PC-3 (cell line): ENCODE results near the gene ARHGEF28. TPM values are rescaled to one million over a fixed set of nuclear protein-coding genes. Genes with fewer than 3 reads are reported as not detected.

ENCODE experiments used
- ATAC-seq: fragments of 200-7000 bp; cut with Tn5 transposase; 2 replicates; pipeline ENCODE4 v1.9.1; 2020; ENCODE audit warnings: mild to moderate bottlenecking, moderate library complexity
- BruUV-seq: library from RNA; stranded (reverse); fragments of 400-500 nt; replicated peaks from 2 replicates; lab custom pipeline; 2021; lab: Mats Ljungman, UMichigan
- CTCF ChIA-PET: fragments of 300-600 bp; sonication (Branson Sonifier 250); formaldehyde crosslinking; loops from one replicate; lab custom pipeline; 2022; ENCODE audit warnings: antibody characterized with exemption; lab: Charles Lee
- POLR2A ChIA-PET: fragments of 300-600 bp; sonication (Branson Sonifier 250); formaldehyde crosslinking; loops from one replicate; lab custom pipeline; 2022; ENCODE audit warnings: antibody characterized with exemption; ENCODE audit not compliant: unreplicated experiment; lab: Charles Lee
- DNase-seq: peaks from one replicate; pipeline ENCODE4 v3.0.0-alpha.2; 2015
- H2AFZ ChIP-seq: fragments of 300-600 bp; sonication (generic); 2 replicates; pipeline ENCODE4 v1.6.0; 2016; ENCODE audit warnings: antibody characterized with exemption, low read length
- H3F3A ChIP-seq: fragments of 300-600 bp; sonication (generic); one replicate; pipeline ENCODE4 v1.6.0; 2017; ENCODE audit warnings: antibody characterized with exemption, low read length, control low read depth, mild to moderate bottlenecking; ENCODE audit not compliant: unreplicated experiment
- H3K27ac ChIP-seq: fragments of 300-600 bp; sonication (generic); 2 replicates; pipeline ENCODE4 v1.5.1; 2016; ENCODE audit warnings: mild to moderate bottlenecking, low read length
- H3K27me3 ChIP-seq: fragments of 300-600 bp; sonication (generic); 2 replicates; pipeline ENCODE4 v1.6.1; 2016; ENCODE audit warnings: low read length, mixed read lengths
- H3K36me3 ChIP-seq: fragments of 300-600 bp; sonication (generic); 2 replicates; pipeline ENCODE4 v1.6.1; 2016; ENCODE audit warnings: low read depth, mixed run types, low read length, mixed read lengths
- H3K4me1 ChIP-seq: fragments of 300-600 bp; sonication (generic); 2 replicates; pipeline ENCODE4 v1.5.1; 2016; ENCODE audit warnings: low read length; ENCODE audit not compliant: insufficient read depth
- H3K4me2 ChIP-seq: fragments of 300-600 bp; sonication (generic); 2 replicates; pipeline ENCODE4 v1.6.0; 2016; ENCODE audit warnings: low read length
- H3K4me3 ChIP-seq: fragments of 300-600 bp; sonication (generic); 2 replicates; pipeline ENCODE4 v1.5.1; 2016; ENCODE audit warnings: mild to moderate bottlenecking, low read length, mixed read lengths
- H3K79me2 ChIP-seq: fragments of 300-600 bp; sonication (generic); 2 replicates; pipeline ENCODE4 v1.6.1; 2017; ENCODE audit warnings: low read length, mixed read lengths
- H3K9ac ChIP-seq: fragments of 300-600 bp; sonication (generic); 2 replicates; pipeline ENCODE4 v1.6.0; 2016; ENCODE audit warnings: mild to moderate bottlenecking, low read length
- H3K9me2 ChIP-seq: fragments of 300-600 bp; sonication (generic); replicated peaks from 2 replicates; pipeline ENCODE4 v1.6.1; 2016; ENCODE audit warnings: mixed run types, low read length, mixed read lengths
- H3K9me3 ChIP-seq: fragments of 300-600 bp; sonication (generic); 2 replicates; pipeline ENCODE4 v1.6.1; 2016; ENCODE audit warnings: low read length, mixed read lengths
- H4K20me1 ChIP-seq: fragments of 300-600 bp; sonication (generic); 2 replicates; pipeline ENCODE4 v1.6.1; 2016; ENCODE audit warnings: low read length, mixed read lengths
- CTCF ChIP-seq: fragments of 300-600 bp; sonication (generic); conservative IDR thresholded peaks from 2 replicates; pipeline ENCODE4 v1.5.1; 2017; ENCODE audit warnings: antibody characterized with exemption, low read depth, mild to moderate bottlenecking, low read length
- EZH2 ChIP-seq: fragments of 300-600 bp; sonication (generic); IDR thresholded peaks from one replicate; pipeline ENCODE4 v1.6.1; 2017; ENCODE audit warnings: antibody characterized with exemption, mild to moderate bottlenecking, low read length; ENCODE audit not compliant: unreplicated experiment
- EZH2phosphoT487 ChIP-seq: fragments of 300-600 bp; sonication (generic); IDR thresholded peaks from 2 replicates; pipeline ENCODE4 v1.6.1; 2018; ENCODE audit warnings: mild to moderate bottlenecking, antibody characterized with exemption, low read length, borderline replicate concordance
- intact Hi-C: fragments of 100-400 bp; cut with micrococcal nuclease; formaldehyde crosslinking; loops from 2 replicates; pipeline ENCODE4 v1.9.0; 2023
- total RNA-seq: library from RNA; depleted of rRNA; stranded (reverse); fragments of >200 nt; gene quantifications from 2 replicates; pipeline ENCODE4 v1.2.3, GENCODE V29; 2014

Gene ARHGEF28
- total RNA-seq, 1 experiment from 2014 or later: 24.2 TPM

- H2AFZ ChIP-seq: no peak overlapping the region
- H3K27ac ChIP-seq: no peak overlapping the region
- H3K27me3 ChIP-seq: no peaks in the 10 kb centered on the region
- H3K4me3 ChIP-seq: no peak overlapping the region
- BruUV-seq: no TSS peak
- ATAC-seq: no peak
- intact Hi-C loops: loop anchor here (10.0 kb wide), 1 partner anchor 71 kb away; no protein-coding TSS in a partner anchor
- no peaks in the 10 kb centered on the region for H3F3A ChIP-seq
- CTCF ChIA-PET: no interaction called here
- no peaks in the 10 kb centered on the region for H4K20me1 ChIP-seq
- no peak overlapping the region for H3K9ac ChIP-seq
- H3K4me1 ChIP-seq: peaks cover 43% of the 10 kb centered on the region
- H3K9me2 ChIP-seq: no peaks in the 10 kb centered on the region
- TF ChIP-seq EZH2: no peak
- TF ChIP-seq EZH2phosphoT487: no peak
- TF ChIP-seq CTCF: no peak
- no peaks in the 10 kb centered on the region for H3K9me3 ChIP-seq
- H3K36me3 ChIP-seq: no peaks in the 10 kb centered on the region
- H3K79me2 ChIP-seq: peaks cover 29% of the 10 kb centered on the region
- POLR2A ChIA-PET: no interaction called here
- no peak for DNase-seq
- H3K4me2 ChIP-seq: no peak overlapping the region
Observed at GRCh38 chr5:73623901-73624404, 2.0 kb upstream of the ARHGEF28 start.

GRCh38 chr5:73624888-73625287, 1.1 kb upstream of the ARHGEF28 start:
- no peaks in the 10 kb centered on the region for H4K20me1 ChIP-seq
- H3K27ac ChIP-seq: no peak overlapping the region
- H3K9ac ChIP-seq: peak overlapping the region; percentile 77; the same call in 1 of the 2 replicates
- H3K9me2 ChIP-seq: no peaks in the 10 kb centered on the region
- no peak for TF ChIP-seq CTCF
- TF ChIP-seq EZH2: no peak
- no peak for TF ChIP-seq EZH2phosphoT487
- no peaks in the 10 kb centered on the region for H3F3A ChIP-seq
- intact Hi-C loops: loop anchor here (10.0 kb wide), 1 partner anchor 70 kb away; no protein-coding TSS in a partner anchor
- no peak overlapping the region for H3K4me3 ChIP-seq
- BruUV-seq: no TSS peak
- H3K4me2 ChIP-seq: peak overlapping the region; percentile 70; the same call in 1 of the 2 replicates
- H2AFZ ChIP-seq: no peak overlapping the region
- no peaks in the 10 kb centered on the region for H3K9me3 ChIP-seq
- POLR2A ChIA-PET: no interaction called here
- no peaks in the 10 kb centered on the region for H3K27me3 ChIP-seq
- ATAC-seq: no peak
- no peak for DNase-seq
- H3K4me1 ChIP-seq: peaks cover 38% of the 10 kb centered on the region
- H3K36me3 ChIP-seq: no peaks in the 10 kb centered on the region
- CTCF ChIA-PET: no interaction called here
- H3K79me2 ChIP-seq: peaks cover 39% of the 10 kb centered on the region

- peak overlapping the region; percentile 66 for H3K27ac ChIP-seq
- CTCF ChIA-PET: no interaction called here
- H4K20me1 ChIP-seq: no peaks in the 10 kb centered on the region
- H3K4me3 ChIP-seq: peak overlapping the region; percentile 96
- H3F3A ChIP-seq: no peaks in the 10 kb centered on the region
- peaks cover 44% of the 10 kb centered on the region for H3K79me2 ChIP-seq
- ATAC-seq (peak; percentile 62), DNase-seq (no peak)
- H3K9me3 ChIP-seq: no peaks in the 10 kb centered on the region
- H2AFZ ChIP-seq: peak overlapping the region; percentile 79
- H3K36me3 ChIP-seq: no peaks in the 10 kb centered on the region
- TF ChIP-seq CTCF: no peak
- peak; percentile 56; the same call in 1 of the 2 replicates for TF ChIP-seq EZH2phosphoT487
- TF ChIP-seq EZH2: no peak
- peak overlapping the region; percentile 70 for H3K4me2 ChIP-seq
- intact Hi-C loops: loop anchor here (10.0 kb wide), 1 partner anchor 69 kb away; no protein-coding TSS in a partner anchor
- no peaks in the 10 kb centered on the region for H3K27me3 ChIP-seq
- TSS peak; percentile 92 for BruUV-seq
- H3K9ac ChIP-seq: peak overlapping the region; percentile 77
- H3K9me2 ChIP-seq: 0 out of 2 replicates have a peak, but pooled peaks cover 1% of the 10 kb centered on the region
- POLR2A ChIA-PET: interaction anchor here (0.7 kb wide), 1 partner anchor 190 kb away, joined by 3 read pairs; no protein-coding TSS in a partner anchor
- H3K4me1 ChIP-seq: peaks cover 32% of the 10 kb centered on the region
Observed at GRCh38 chr5:73625372-73625943, 538 bp upstream of the ARHGEF28 start.
